IPS DF 4.7 (cell line): ENCODE measurements around the gene PROSER2.
"Not testable (repeated sequence)": the region's sequence is repeated elsewhere in the genome, so short reads cannot be mapped to it uniquely, and the experiment has no call there.

ENCODE experiments used
- DNase-seq: peaks from one replicate; pipeline ENCODE4 v3.0.0-alpha.2; 2013; ENCODE audit warnings: low spot score; ENCODE audit errors: extremely low read depth

The PROSER2 gene

GRCh38 chr10:11835061-11835460, 11.9 kb downstream of the PROSER2 start:
- no peak for DNase-seq

- DNase-seq = no peak
Observed at GRCh38 chr10:11835704-11836103, 12.5 kb downstream of the PROSER2 start.

GRCh38 chr10:11837372-11838161, 14.4 kb downstream of the PROSER2 start:
- no peak for DNase-seq

GRCh38 chr10:11838298-11838852, 15.2 kb downstream of the PROSER2 start:
- no peak for DNase-seq

- DNase-seq = no peak
Observed at GRCh38 chr10:11841375-11841774, 18.2 kb downstream of the PROSER2 start.

GRCh38 chr10:11842411-11842810, 19.3 kb downstream of the PROSER2 start:
- no peak for DNase-seq

- DNase-seq = no peak
Observed at GRCh38 chr10:11845113-11845512, 22.0 kb downstream of the PROSER2 start.

- DNase-seq = no peak
Observed at GRCh38 chr10:11846542-11846941, 23.4 kb downstream of the PROSER2 start.

- no peak for DNase-seq
Observed at GRCh38 chr10:11849277-11849676, 26.1 kb downstream of the PROSER2 start.

- no peak for DNase-seq
Observed at GRCh38 chr10:11849911-11850310, 26.8 kb downstream of the PROSER2 start.

GRCh38 chr10:11851910-11852309, 28.8 kb downstream of the PROSER2 start:
- DNase-seq = no peak

GRCh38 chr10:11852637-11853036, 29.5 kb downstream of the PROSER2 start:
- not testable (repeated sequence) for DNase-seq

GRCh38 chr10:11853468-11853867, 30.3 kb downstream of the PROSER2 start:
- no peak for DNase-seq

GRCh38 chr10:11854301-11854700, 31.1 kb downstream of the PROSER2 start:
- DNase-seq = no peak

GRCh38 chr10:11856089-11856488, 32.9 kb downstream of the PROSER2 start:
- DNase-seq = no peak

GRCh38 chr10:11856678-11857077, 33.5 kb downstream of the PROSER2 start:
- DNase-seq = no peak

- no peak for DNase-seq
Observed at GRCh38 chr10:11858093-11858492, 34.9 kb downstream of the PROSER2 start.

- DNase-seq = no peak
Observed at GRCh38 chr10:11861341-11861740, 38.2 kb downstream of the PROSER2 start.

GRCh38 chr10:11861811-11862428, 38.8 kb downstream of the PROSER2 start:
- no peak for DNase-seq

- no peak for DNase-seq
Observed at GRCh38 chr10:11863353-11864109, 40.4 kb downstream of the PROSER2 start.

GRCh38 chr10:11864727-11865126, 41.6 kb downstream of the PROSER2 start:
- DNase-seq = no peak

- DNase-seq = no peak
Observed at GRCh38 chr10:11865561-11865960, 42.4 kb downstream of the PROSER2 start.
